ENCODE measurements around the gene LRATD1. TPM values are rescaled to one million over a fixed set of nuclear protein-coding genes. Genes with fewer than 3 reads are reported as not detected.

Gene LRATD1
- total and polyA plus RNA-seq, 10 of the 15 experiments (the other 5 are each of a cell fraction or from before 2014, with no cell fraction given): 0.02 TPM; not detected in 9

DNA sequence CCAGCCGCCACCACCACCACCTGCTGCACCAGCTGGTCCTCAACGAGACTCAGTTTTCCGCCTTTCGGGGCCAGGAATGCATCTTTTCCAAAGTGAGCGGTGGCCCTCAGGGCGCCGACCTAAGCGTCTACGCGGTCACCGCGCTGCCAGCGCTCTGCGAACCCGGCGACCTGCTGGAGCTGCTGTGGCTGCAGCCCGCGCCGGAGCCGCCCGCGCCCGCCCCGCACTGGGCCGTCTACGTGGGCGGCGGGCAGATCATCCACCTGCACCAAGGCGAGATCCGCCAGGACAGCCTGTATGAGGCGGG is 1.6 kb downstream of the LRATD1 start:
- TF ChIP-seq, protein P1, sequence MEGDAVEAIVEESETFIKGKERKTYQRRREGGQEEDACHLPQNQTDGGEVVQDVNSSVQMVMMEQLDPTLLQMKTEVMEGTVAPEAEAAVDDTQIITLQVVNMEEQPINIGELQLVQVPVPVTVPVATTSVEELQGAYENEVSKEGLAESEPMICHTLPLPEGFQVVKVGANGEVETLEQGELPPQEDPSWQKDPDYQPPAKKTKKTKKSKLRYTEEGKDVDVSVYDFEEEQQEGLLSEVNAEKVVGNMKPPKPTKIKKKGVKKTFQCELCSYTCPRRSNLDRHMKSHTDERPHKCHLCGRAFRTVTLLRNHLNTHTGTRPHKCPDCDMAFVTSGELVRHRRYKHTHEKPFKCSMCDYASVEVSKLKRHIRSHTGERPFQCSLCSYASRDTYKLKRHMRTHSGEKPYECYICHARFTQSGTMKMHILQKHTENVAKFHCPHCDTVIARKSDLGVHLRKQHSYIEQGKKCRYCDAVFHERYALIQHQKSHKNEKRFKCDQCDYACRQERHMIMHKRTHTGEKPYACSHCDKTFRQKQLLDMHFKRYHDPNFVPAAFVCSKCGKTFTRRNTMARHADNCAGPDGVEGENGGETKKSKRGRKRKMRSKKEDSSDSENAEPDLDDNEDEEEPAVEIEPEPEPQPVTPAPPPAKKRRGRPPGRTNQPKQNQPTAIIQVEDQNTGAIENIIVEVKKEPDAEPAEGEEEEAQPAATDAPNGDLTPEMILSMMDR (IDR thresholded peaks at IDR 0.05 in 2 of 3, conservative IDR thresholded peaks at IDR 0.05 in 1 of 3; ENCODE audit: control insufficient read depth in 2 of 3, extremely low read depth in 1 of 3, insufficient read depth in 1 of 3, low read depth in 3 of 3, low read length in 3 of 3): no peak
- TF ChIP-seq ESRRA (IDR thresholded peaks at IDR 0.05; ENCODE audit: low read length) (no peak), TARDBP (IDR thresholded peaks at IDR 0.05; ENCODE audit: borderline replicate concordance) (no peak), RBBP5 (conservative IDR thresholded peaks at IDR 0.05) (no peak), HDAC6 (IDR thresholded peaks at IDR 0.05; ENCODE audit: unreplicated experiment) (no peak), SMC3 (IDR thresholded peaks at IDR 0.05; ENCODE audit: borderline replicate concordance, low read length) (no peak), SUPT20H (IDR thresholded peaks at IDR 0.05; ENCODE audit: borderline replicate concordance, control insufficient read depth, low read depth, low read length) (no peak)
- in situ Hi-C loops (cut with MboI) (no loop called here), intact Hi-C loops (cut with micrococcal nuclease; ENCODE audit: unreplicated experiment) (no loop called here)
- ChIA-PET RAD21 (ENCODE audit: unreplicated experiment) (no interaction called here), POLR2A (no interaction called here), CTCF (no interaction called here), SMC1A (ENCODE audit: uncharacterized antibody, unreplicated experiment) (no interaction called here)
- H3K36me3 ChIP-seq (ENCODE audit: control insufficient read depth in 2 of 2, insufficient read depth in 2 of 2, low read length in 1 of 2): no peaks in the 10 kb centered on the region
- no peak overlapping the region for H3K9ac ChIP-seq (ENCODE audit: control insufficient read depth, insufficient read depth, low read length)
- no peaks in the 10 kb centered on the region for H4K20me1 ChIP-seq (ENCODE audit: control insufficient read depth, insufficient read depth)
- no peaks in the 10 kb centered on the region for H3K4me1 ChIP-seq (ENCODE audit: control insufficient read depth, insufficient read depth, low read length)
- DNase-seq (ENCODE audit: low read depth, low spot score) (no peak), ATAC-seq (no peak), FAIRE-seq (no peak)
- H3K4me2 ChIP-seq (ENCODE audit: control insufficient read depth, insufficient read depth): no peak overlapping the region
- no peaks in the 10 kb centered on the region; the same call in 2 of the 3 replicates for H3K9me3 ChIP-seq (replicated peaks; ENCODE audit: control insufficient read depth, insufficient read depth, low read length)
- H3K27me3 ChIP-seq (replicated peaks in 1 of 2; ENCODE audit: control insufficient read depth in 2 of 2, insufficient read depth in 2 of 2, low read length in 1 of 2): peaks cover 16 to 21% of the 10 kb centered on the region in 2 experiments
- 45% methylated on average over 28 of the region's 31 CpGs for WGBS (ENCODE audit: insufficient coverage, insufficient replicate concordance, low lambda C conversion rate, missing lambda C conversion rate)
- H3K4me3 ChIP-seq: no peak overlapping the region
- BruUV-seq (replicated peaks): no TSS peak
- H2AFZ ChIP-seq (ENCODE audit: control insufficient read depth, low read depth, low read length): no peak overlapping the region
- no peaks in the 10 kb centered on the region for H3K79me2 ChIP-seq (ENCODE audit: control insufficient read depth, insufficient read depth, low read length)
- no peak overlapping the region for H3K27ac ChIP-seq (ENCODE audit: control insufficient read depth, insufficient read depth)
